Putamen (tissue), 1 donor: ENCODE data around the gene SLC45A3.

Experiments
- DNase-seq: peaks from one replicate; pipeline ENCODE4 v3.0.0-alpha.2; 2016; ENCODE audit warnings: low spot score

SLC45A3 gene

GRCh38 chr1:205668951-205669340 is 11.4 kb downstream of the SLC45A3 start:
- DNase-seq: no peak

- peak; percentile 55 for DNase-seq
Observed at GRCh38 chr1:205667909-205668643, 12.2 kb downstream of the SLC45A3 start.

- no peak for DNase-seq
Observed at GRCh38 chr1:205666372-205667166, 13.7 kb downstream of the SLC45A3 start.

- no peak for DNase-seq
Observed at GRCh38 chr1:205665201-205666045, 14.9 kb downstream of the SLC45A3 start.

GRCh38 chr1:205664399-205665017 is 15.8 kb downstream of the SLC45A3 start:
- no peak for DNase-seq

- no peak for DNase-seq
Observed at GRCh38 chr1:205663286-205663936, 16.9 kb downstream of the SLC45A3 start.

GRCh38 chr1:205662791-205663190 is 17.5 kb downstream of the SLC45A3 start:
- DNase-seq: no peak

GRCh38 chr1:205662135-205662738 is 18.1 kb downstream of the SLC45A3 start:
- DNase-seq: no peak

- DNase-seq: no peak
Observed at GRCh38 chr1:205661429-205662134, 18.7 kb downstream of the SLC45A3 start.

- DNase-seq: no peak
Observed at GRCh38 chr1:205660361-205660760, 19.9 kb downstream of the SLC45A3 start.

GRCh38 chr1:205658943-205659581 is 21.2 kb downstream of the SLC45A3 start:
- DNase-seq: peak; percentile 79

- DNase-seq: no peak
Observed at GRCh38 chr1:205656236-205656635, 24.1 kb downstream of the SLC45A3 start.

- no peak for DNase-seq
Observed at GRCh38 chr1:205652984-205653383, 27.3 kb downstream of the SLC45A3 start.

- DNase-seq: no peak
Observed at GRCh38 chr1:205650241-205650640, 30.1 kb downstream of the SLC45A3 start.

GRCh38 chr1:205645519-205645918 is 34.8 kb downstream of the SLC45A3 start:
- no peak for DNase-seq

GRCh38 chr1:205642679-205643307 is 37.5 kb downstream of the SLC45A3 start:
- no peak for DNase-seq

- no peak for DNase-seq
Observed at GRCh38 chr1:205639567-205639966, 40.7 kb downstream of the SLC45A3 start.

- DNase-seq: no peak
Observed at GRCh38 chr1:205637854-205638468, 42.3 kb downstream of the SLC45A3 start.

GRCh38 chr1:205636732-205637131 is 43.6 kb downstream of the SLC45A3 start:
- DNase-seq: no peak
